SK-N-SH treated with all-trans-retinoic acid at 6 μM for 48 hours (cell line): ENCODE data around the gene HIVEP3.

ENCODE experiments used
- ATAC-seq: fragments of 200-7000 bp; cut with Tn5 transposase; 3 replicates; pipeline ENCODE4 v1.9.1; 2020; ENCODE audit warnings: mild to moderate bottlenecking, moderate library complexity
- ARNTL ChIP-seq: fragments of 450-650 bp; formaldehyde crosslinking; IDR thresholded peaks from 2 replicates; pipeline ENCODE4 v1.5.0; 2020; ENCODE audit warnings: low read depth, mild to moderate bottlenecking, moderate library complexity, borderline replicate concordance
- BACH2 ChIP-seq: fragments of 250-450 bp; sonication (Bioruptor Pico); IDR thresholded peaks from 2 replicates; pipeline ENCODE4 v1.9.0; 2021; ENCODE audit warnings: mild to moderate bottlenecking, borderline replicate concordance
- CREB5 ChIP-seq: fragments of 250-450 bp; sonication (Bioruptor Pico); IDR thresholded peaks from 2 replicates; pipeline ENCODE4 v1.5.1; 2020; ENCODE audit warnings: low read depth, mild to moderate bottlenecking, moderate library complexity
- CSDC2 ChIP-seq: fragments of 250-450 bp; sonication (Bioruptor Pico); IDR thresholded peaks from 2 replicates; pipeline ENCODE4 v1.5.0; 2020; ENCODE audit warnings: mild to moderate bottlenecking, moderate library complexity
- CSRNP3 ChIP-seq: fragments of 250-450 bp; sonication (Bioruptor Pico); IDR thresholded peaks from 2 replicates; pipeline ENCODE4 v1.5.1; 2021; ENCODE audit warnings: mild to moderate bottlenecking, moderate library complexity
- ESRRG ChIP-seq: fragments of 250-450 bp; sonication (Bioruptor Pico); IDR thresholded peaks from 2 replicates; pipeline ENCODE4 v1.6.1; 2021; ENCODE audit warnings: mild to moderate bottlenecking
- GLIS3 ChIP-seq: fragments of 250-450 bp; sonication (Bioruptor Pico); IDR thresholded peaks from 2 replicates; pipeline ENCODE4 v1.5.0; 2020; ENCODE audit warnings: mild to moderate bottlenecking, moderate library complexity
- ISL1 ChIP-seq: fragments of 250-450 bp; sonication (Bioruptor Pico); IDR thresholded peaks from 2 replicates; pipeline ENCODE4 v2.1.2; 2022; ENCODE audit warnings: mild to moderate bottlenecking, moderate library complexity
- OSR1 ChIP-seq: fragments of 250-450 bp; sonication (Bioruptor Pico); IDR thresholded peaks from 2 replicates; pipeline ENCODE4 v1.8.0; 2022; ENCODE audit warnings: moderate library complexity, mild to moderate bottlenecking, inconsistent platforms
- PATZ1 ChIP-seq: fragments of 250-450 bp; sonication (Bioruptor Pico); IDR thresholded peaks from 2 replicates; pipeline ENCODE4 v1.8.0; 2020; ENCODE audit warnings: mild to moderate bottlenecking, moderate library complexity, borderline replicate concordance
- POU6F1 ChIP-seq: fragments of 250-450 bp; sonication (Bioruptor Pico); IDR thresholded peaks from 2 replicates; pipeline ENCODE4 v1.8.0; 2021; ENCODE audit warnings: low read depth, mild to moderate bottlenecking, moderate library complexity, borderline replicate concordance
- PPARA ChIP-seq: fragments of 250-450 bp; sonication (Bioruptor Pico); IDR thresholded peaks from 2 replicates; pipeline ENCODE4 v1.5.0; 2020; ENCODE audit warnings: mild to moderate bottlenecking, borderline replicate concordance
- RARB ChIP-seq: fragments of 250-450 bp; sonication (Bioruptor Pico); IDR thresholded peaks from 2 replicates; pipeline ENCODE4 v1.8.0; 2021; ENCODE audit warnings: mild to moderate bottlenecking, moderate library complexity
- SNAI2 ChIP-seq: fragments of 250-450 bp; sonication (Bioruptor Pico); IDR thresholded peaks from 2 replicates; pipeline ENCODE4 v1.5.0; 2020; ENCODE audit warnings: mild to moderate bottlenecking, moderate library complexity
- TCF4 ChIP-seq: fragments of 250-450 bp; sonication (Bioruptor Pico); IDR thresholded peaks from 2 replicates; pipeline ENCODE4 v1.8.0; 2021; ENCODE audit warnings: mild to moderate bottlenecking, moderate library complexity, borderline replicate concordance
- TOX ChIP-seq: fragments of 250-450 bp; sonication (Bioruptor Pico); IDR thresholded peaks from 2 replicates; pipeline ENCODE4 v1.8.0; 2021; ENCODE audit warnings: mild to moderate bottlenecking, moderate library complexity, borderline replicate concordance
- TSHZ2 ChIP-seq: fragments of 250-450 bp; sonication (Bioruptor Pico); IDR thresholded peaks from 2 replicates; pipeline ENCODE4 v1.5.0; 2020; ENCODE audit warnings: mild to moderate bottlenecking, moderate library complexity
- ZC3H10 ChIP-seq: fragments of 250-450 bp; sonication (Bioruptor Pico); IDR thresholded peaks from 2 replicates; pipeline ENCODE4 v1.5.1; 2021; ENCODE audit warnings: mild to moderate bottlenecking, moderate library complexity
- ZFP3 ChIP-seq: fragments of 250-450 bp; sonication (Bioruptor Pico); IDR thresholded peaks from 2 replicates; pipeline ENCODE4 v1.5.0; 2020; ENCODE audit warnings: mild to moderate bottlenecking, moderate library complexity
- ZFP30 ChIP-seq: fragments of 450-650 bp; formaldehyde crosslinking; IDR thresholded peaks from 2 replicates; pipeline ENCODE4 v1.5.0; 2022; ENCODE audit warnings: mild to moderate bottlenecking, moderate library complexity
- ZNF565 ChIP-seq: fragments of 450-650 bp; formaldehyde crosslinking; conservative IDR thresholded peaks from 2 replicates; pipeline ENCODE4 v1.5.0; 2020; ENCODE audit warnings: low read depth, mild to moderate bottlenecking, moderate library complexity
- ZNF70 ChIP-seq: fragments of 450-650 bp; formaldehyde crosslinking; IDR thresholded peaks from 2 replicates; pipeline ENCODE4 v1.5.0; 2020; ENCODE audit warnings: mild to moderate bottlenecking, moderate library complexity
- ZNF8 ChIP-seq: fragments of 450-650 bp; formaldehyde crosslinking; IDR thresholded peaks from 2 replicates; pipeline ENCODE4 v1.5.0; 2020; ENCODE audit warnings: mild to moderate bottlenecking, moderate library complexity

The HIVEP3 gene

GRCh38 chr1:41838266-41838665, 80.5 kb downstream of the HIVEP3 start:
- no peak for TF ChIP-seq TOX (CRISPR knock-in tag)
- no peak for TF ChIP-seq ESRRG (CRISPR knock-in tag)
- no peak for TF ChIP-seq ISL1 (CRISPR knock-in tag)
- TF ChIP-seq ZFP3 (CRISPR knock-in tag) = no peak
- no peak for TF ChIP-seq POU6F1 (CRISPR knock-in tag)
- TF ChIP-seq BACH2 (CRISPR knock-in tag) = no peak
- no peak for TF ChIP-seq SNAI2
- TF ChIP-seq ZC3H10 (CRISPR knock-in tag) = no peak
- no peak for TF ChIP-seq ZNF8 (CRISPR knock-in tag)
- no peak for TF ChIP-seq OSR1
- no peak for TF ChIP-seq PATZ1 (CRISPR knock-in tag)
- no peak for TF ChIP-seq GLIS3 (CRISPR knock-in tag)
- no peak for TF ChIP-seq CREB5 (CRISPR knock-in tag)
- TF ChIP-seq RARB = no peak
- no peak for TF ChIP-seq ARNTL (CRISPR knock-in tag)
- TF ChIP-seq TCF4 (CRISPR knock-in tag) = no peak
- no peak for TF ChIP-seq ZFP30
- no peak for TF ChIP-seq ZNF70
- TF ChIP-seq PPARA (CRISPR knock-in tag) = no peak
- no peak for TF ChIP-seq TSHZ2 (CRISPR knock-in tag)
- TF ChIP-seq, all 23 proteins: peak for 0
- no peak for ATAC-seq

- ATAC-seq = no peak
- TF ChIP-seq TCF4 (CRISPR knock-in tag) (no peak), OSR1 (no peak), CSRNP3 (CRISPR knock-in tag) (no peak), CSDC2 (no peak), PATZ1 (CRISPR knock-in tag) (no peak), ZFP30 (no peak), PPARA (CRISPR knock-in tag) (no peak), ZNF70 (no peak), CREB5 (CRISPR knock-in tag) (no peak), ZNF8 (CRISPR knock-in tag) (no peak), GLIS3 (CRISPR knock-in tag) (no peak), TSHZ2 (CRISPR knock-in tag) (no peak), ZFP3 (CRISPR knock-in tag) (no peak), ISL1 (CRISPR knock-in tag) (no peak), ZNF565 (CRISPR knock-in tag) (no peak)
Measured at GRCh38 chr1:41837691-41838090, 81.0 kb downstream of the HIVEP3 start.
